ENCODE data around the gene SON. TPM values are rescaled to one million over a fixed set of nuclear protein-coding genes. Genes with fewer than 3 reads are reported as not detected.

The SON gene
- total RNA-seq, 1 experiment from 2014 or later = 329 TPM

Other genes starting within 250 kb of the SON start
- gene IFNAR1, start 218.1 kb upstream of the SON start, total RNA-seq (2021) = 14.2 and 15.8 TPM in 2 replicates
- gene IFNGR2, start 139.6 kb upstream of the SON start, total RNA-seq (2021) = 44.1 and 46.1 TPM in 2 replicates
- 14.8 and 17.6 TPM in 2 replicates for gene TMEM50B, start 63.1 kb upstream of the SON start, total RNA-seq (2021)
- 3.4 and 3.7 TPM in 2 replicates for gene DNAJC28, start 51.3 kb upstream of the SON start, total RNA-seq (2021)
- gene GART, start 921 bp upstream of the SON start, total RNA-seq (2021) = 161 and 162 TPM in 2 replicates
- gene DONSON, start 45.6 kb downstream of the SON start, total RNA-seq (2021) = 35.3 and 37.9 TPM in 2 replicates
- gene CRYZL1, start 98.7 kb downstream of the SON start, total RNA-seq (2021) = 13.5 and 15.4 TPM in 2 replicates
- gene ITSN1, start 99.5 kb downstream of the SON start, total RNA-seq (2021) = 90.7 and 94.2 TPM in 2 replicates